ENCODE results near the gene PLEKHN1. TPM values are rescaled to one million over a fixed set of nuclear protein-coding genes. Genes with fewer than 3 reads are reported as not detected.
"Not testable (repeated sequence)": the region's sequence is repeated elsewhere in the genome, so short reads cannot be mapped to it uniquely, and the experiment has no call there.

Gene PLEKHN1
- total RNA-seq, 2 donors from 2014 or later: 1.5 to 4.6 TPM

GRCh38 chr1:1005774-1006304 lies 39.6 kb downstream of the PLEKHN1 start:
- WGBS, 2 experiments (ENCODE audit: insufficient coverage in 1 of 2, insufficient read length in 1 of 2): 72 to 77% methylated on average over 14 to 23 of the region's 23 CpGs
- H3K9ac ChIP-seq (ENCODE audit: extremely low read depth, low read length, poor library complexity, severe bottlenecking): no peak overlapping the region
- DNase-seq: no peak
- no peaks in the 10 kb centered on the region for H3K36me3 ChIP-seq (ENCODE audit: control insufficient read depth, insufficient read depth, low read length)
- no peaks in the 10 kb centered on the region for H3K9me3 Mint-ChIP-seq
- peak overlapping the region; percentile 64 for H3K27ac Mint-ChIP-seq
- TF ChIP-seq, protein P1, sequence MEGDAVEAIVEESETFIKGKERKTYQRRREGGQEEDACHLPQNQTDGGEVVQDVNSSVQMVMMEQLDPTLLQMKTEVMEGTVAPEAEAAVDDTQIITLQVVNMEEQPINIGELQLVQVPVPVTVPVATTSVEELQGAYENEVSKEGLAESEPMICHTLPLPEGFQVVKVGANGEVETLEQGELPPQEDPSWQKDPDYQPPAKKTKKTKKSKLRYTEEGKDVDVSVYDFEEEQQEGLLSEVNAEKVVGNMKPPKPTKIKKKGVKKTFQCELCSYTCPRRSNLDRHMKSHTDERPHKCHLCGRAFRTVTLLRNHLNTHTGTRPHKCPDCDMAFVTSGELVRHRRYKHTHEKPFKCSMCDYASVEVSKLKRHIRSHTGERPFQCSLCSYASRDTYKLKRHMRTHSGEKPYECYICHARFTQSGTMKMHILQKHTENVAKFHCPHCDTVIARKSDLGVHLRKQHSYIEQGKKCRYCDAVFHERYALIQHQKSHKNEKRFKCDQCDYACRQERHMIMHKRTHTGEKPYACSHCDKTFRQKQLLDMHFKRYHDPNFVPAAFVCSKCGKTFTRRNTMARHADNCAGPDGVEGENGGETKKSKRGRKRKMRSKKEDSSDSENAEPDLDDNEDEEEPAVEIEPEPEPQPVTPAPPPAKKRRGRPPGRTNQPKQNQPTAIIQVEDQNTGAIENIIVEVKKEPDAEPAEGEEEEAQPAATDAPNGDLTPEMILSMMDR (conservative IDR thresholded peaks at IDR 0.05): no peak
- H3K4me1 ChIP-seq (ENCODE audit: control insufficient read depth, insufficient read depth, low read length): peaks cover 27% of the 10 kb centered on the region
- peak overlapping the region; percentile 26 for H3K4me3 Mint-ChIP-seq
- peaks cover 48% of the 10 kb centered on the region for H3K27me3 Mint-ChIP-seq (ENCODE audit: insufficient read depth)
- H3K36me3 Mint-ChIP-seq (ENCODE audit: low read depth): no peaks in the 10 kb centered on the region
- H3K4me3 ChIP-seq (ENCODE audit: low read length): no peak overlapping the region
- no peaks in the 10 kb centered on the region for H3K27me3 ChIP-seq (ENCODE audit: control insufficient read depth, insufficient read depth, low read length, poor library complexity, severe bottlenecking)
- H3K27ac ChIP-seq (ENCODE audit: low read depth, low read length): no peak overlapping the region
- H3K9me3 ChIP-seq (ENCODE audit: control insufficient read depth, low read length): no peaks in the 10 kb centered on the region
- peaks cover 29% of the 10 kb centered on the region for H3K4me1 Mint-ChIP-seq

DNA sequence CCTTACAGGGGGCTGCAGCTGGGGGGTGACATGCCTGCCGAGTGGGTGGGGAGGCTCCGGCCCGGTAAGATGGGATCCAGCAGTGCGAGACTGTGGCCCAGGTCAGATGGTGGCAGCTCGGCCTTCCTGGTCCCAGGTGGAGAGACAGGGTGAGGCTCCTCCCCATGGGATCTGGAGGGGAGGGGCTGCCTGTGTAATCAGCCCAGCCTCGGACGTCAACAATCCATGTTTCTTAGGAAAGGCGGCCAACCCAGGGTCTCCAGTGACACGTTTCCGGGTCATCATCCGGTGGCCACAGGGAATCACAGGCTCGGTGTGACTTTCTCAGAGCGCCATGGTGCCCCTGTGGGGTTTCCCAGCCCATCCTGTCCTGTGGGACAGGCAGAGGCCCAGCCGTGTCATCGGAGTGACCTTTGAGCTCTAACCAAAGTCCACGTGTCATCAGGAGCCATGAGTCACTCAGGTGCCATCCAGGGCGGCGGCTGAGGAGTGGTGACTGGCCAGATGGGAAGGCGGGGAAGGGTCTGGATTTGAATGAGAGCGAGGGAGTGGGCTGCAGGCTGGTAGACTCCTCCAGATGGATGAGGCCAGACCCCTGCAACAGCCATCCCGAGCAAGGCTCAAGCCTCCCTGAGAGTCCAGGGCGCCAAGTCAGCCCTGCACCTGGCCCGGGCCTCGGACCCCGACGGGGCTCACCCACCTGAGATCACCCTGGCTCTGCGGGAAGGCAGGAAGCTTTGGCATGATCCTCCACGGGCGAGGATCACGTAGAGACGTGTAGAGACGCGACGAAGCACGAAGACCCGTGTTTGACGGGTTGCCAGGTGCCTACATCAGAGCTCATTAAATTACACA lies 40.2 kb downstream of the PLEKHN1 start:
- peak overlapping the region; percentile 64 for H3K27ac Mint-ChIP-seq
- Histone ChIP-seq H3K4me3 (ENCODE audit: low read length) (no peak overlapping the region), H3K36me3 (ENCODE audit: control insufficient read depth, insufficient read depth, low read length) (no peaks in the 10 kb centered on the region), H3K27me3 (ENCODE audit: control insufficient read depth, insufficient read depth, low read length, poor library complexity, severe bottlenecking) (no peaks in the 10 kb centered on the region), H3K9ac (ENCODE audit: extremely low read depth, low read length, poor library complexity, severe bottlenecking) (no peak overlapping the region), H3K27ac (ENCODE audit: low read depth, low read length) (no peak overlapping the region), H3K9me3 (ENCODE audit: control insufficient read depth, low read length) (no peaks in the 10 kb centered on the region), H3K4me1 (ENCODE audit: control insufficient read depth, insufficient read depth, low read length) (peaks cover 27% of the 10 kb centered on the region)
- TF ChIP-seq, protein P1 (conservative IDR thresholded peaks at IDR 0.05): no peak
- peaks cover 42% of the 10 kb centered on the region for H3K27me3 Mint-ChIP-seq (ENCODE audit: insufficient read depth)
- no peaks in the 10 kb centered on the region for H3K36me3 Mint-ChIP-seq (ENCODE audit: low read depth)
- H3K4me1 Mint-ChIP-seq: peaks cover 29% of the 10 kb centered on the region
- peak; percentile 71 for DNase-seq
- H3K4me3 Mint-ChIP-seq: peak overlapping the region; percentile 26
- WGBS, 2 experiments (ENCODE audit: insufficient coverage in 1 of 2, insufficient read length in 1 of 2): 89 to 91% methylated on average over 35 to 37 of the region's 37 CpGs
- H3K9me3 Mint-ChIP-seq: no peaks in the 10 kb centered on the region

GRCh38 chr1:1010131-1010530 lies 43.8 kb downstream of the PLEKHN1 start:
- H3K4me3 Mint-ChIP-seq; H3K27ac Mint-ChIP-seq; H3K36me3 Mint-ChIP-seq (ENCODE audit: low read depth); DNase-seq; H3K9me3 Mint-ChIP-seq; H3K36me3 ChIP-seq (ENCODE audit: control insufficient read depth, insufficient read depth, low read length); H3K9me3 ChIP-seq (ENCODE audit: control insufficient read depth, low read length); H3K9ac ChIP-seq (ENCODE audit: extremely low read depth, low read length, poor library complexity, severe bottlenecking); H3K27me3 ChIP-seq (ENCODE audit: control insufficient read depth, insufficient read depth, low read length, poor library complexity, severe bottlenecking); H3K4me3 ChIP-seq (ENCODE audit: low read length); H3K27ac ChIP-seq (ENCODE audit: low read depth, low read length): not testable (repeated sequence)
- H3K4me1 Mint-ChIP-seq: peaks cover 27% of the 10 kb centered on the region
- H3K27me3 Mint-ChIP-seq (ENCODE audit: insufficient read depth): peaks cover 29% of the 10 kb centered on the region
- H3K4me1 ChIP-seq (ENCODE audit: control insufficient read depth, insufficient read depth, low read length): peaks cover 14% of the 10 kb centered on the region
- WGBS, 2 experiments (ENCODE audit: insufficient coverage in 1 of 2, insufficient read length in 1 of 2): 98% methylated on average over 6 to 7 of the region's 8 CpGs
